HEK293 (cell line): Measurements from ENCODE around the gene TMEM150C.

ENCODE experiments used
- YY1 ChIP-seq: fragments of 450-650 bp; formaldehyde crosslinking; IDR thresholded peaks from 2 replicates; pipeline ENCODE4 v1.5.1; 2018; ENCODE audit warnings: missing biosample characterization, missing genetic modification characterization
- ZNF24 ChIP-seq: fragments of 450-650 bp; formaldehyde crosslinking; IDR thresholded peaks from 2 replicates; pipeline ENCODE4 v1.5.1; 2016; ENCODE audit warnings: missing biosample characterization, missing genetic modification characterization
- ZNF354C ChIP-seq: fragments of 450-650 bp; formaldehyde crosslinking; IDR thresholded peaks from 2 replicates; pipeline ENCODE4 v1.5.1; 2016; ENCODE audit warnings: missing biosample characterization, missing genetic modification characterization, low read depth, borderline replicate concordance
- TF ChIP-seq, protein P1 (sequence below): fragments of 450-650 bp; formaldehyde crosslinking; IDR thresholded peaks from 2 replicates; pipeline ENCODE4 v1.5.1; 2016; ENCODE audit warnings: missing biosample characterization, missing genetic modification characterization

GRCh38 chr4:82601242-82602015 lies 39.6 kb upstream of the TMEM150C start:
- TF ChIP-seq ZNF24 (tag by site-specific recombination) = no peak
- no peak for TF ChIP-seq YY1 (tag by site-specific recombination)
- no peak for TF ChIP-seq ZNF354C
- TF ChIP-seq, protein P1, sequence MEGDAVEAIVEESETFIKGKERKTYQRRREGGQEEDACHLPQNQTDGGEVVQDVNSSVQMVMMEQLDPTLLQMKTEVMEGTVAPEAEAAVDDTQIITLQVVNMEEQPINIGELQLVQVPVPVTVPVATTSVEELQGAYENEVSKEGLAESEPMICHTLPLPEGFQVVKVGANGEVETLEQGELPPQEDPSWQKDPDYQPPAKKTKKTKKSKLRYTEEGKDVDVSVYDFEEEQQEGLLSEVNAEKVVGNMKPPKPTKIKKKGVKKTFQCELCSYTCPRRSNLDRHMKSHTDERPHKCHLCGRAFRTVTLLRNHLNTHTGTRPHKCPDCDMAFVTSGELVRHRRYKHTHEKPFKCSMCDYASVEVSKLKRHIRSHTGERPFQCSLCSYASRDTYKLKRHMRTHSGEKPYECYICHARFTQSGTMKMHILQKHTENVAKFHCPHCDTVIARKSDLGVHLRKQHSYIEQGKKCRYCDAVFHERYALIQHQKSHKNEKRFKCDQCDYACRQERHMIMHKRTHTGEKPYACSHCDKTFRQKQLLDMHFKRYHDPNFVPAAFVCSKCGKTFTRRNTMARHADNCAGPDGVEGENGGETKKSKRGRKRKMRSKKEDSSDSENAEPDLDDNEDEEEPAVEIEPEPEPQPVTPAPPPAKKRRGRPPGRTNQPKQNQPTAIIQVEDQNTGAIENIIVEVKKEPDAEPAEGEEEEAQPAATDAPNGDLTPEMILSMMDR (tag by site-specific recombination) = no peak
